ENCODE data around the gene BCAS1. TPM values are rescaled to one million over a fixed set of nuclear protein-coding genes. Genes with fewer than 3 reads are reported as not detected.

BCAS1 gene
- total RNA-seq, 2 donors from 2014 or later: not detected

DNA sequence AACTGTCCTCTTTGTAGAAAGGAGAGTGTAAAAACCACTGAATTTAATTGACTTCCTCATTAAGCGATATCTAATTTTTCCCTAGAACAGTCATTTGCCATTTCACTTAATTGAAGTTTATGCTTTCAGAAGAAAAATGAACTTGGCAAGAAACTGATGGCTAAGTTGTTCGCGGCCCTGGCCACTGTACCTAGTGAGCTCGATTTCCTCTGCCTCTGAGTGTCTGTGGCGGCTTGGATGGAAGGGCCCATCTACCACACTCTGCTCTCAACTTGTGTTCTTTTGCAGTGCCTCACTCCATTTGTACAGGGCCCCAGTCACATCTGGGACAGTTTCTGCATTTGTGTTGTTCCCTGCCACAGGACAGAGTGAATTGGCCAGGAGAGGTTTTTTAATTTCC, 102.9 kb downstream of the BCAS1 start:
- Histone ChIP-seq H3K4me3 (ENCODE audit: low read length) (no peak overlapping the region), H3K9ac (ENCODE audit: extremely low read depth, low read length, poor library complexity, severe bottlenecking) (no peak overlapping the region), H3K4me1 (ENCODE audit: control insufficient read depth, insufficient read depth, low read length) (no peaks in the 10 kb centered on the region), H3K9me3 (ENCODE audit: control insufficient read depth, low read length) (no peaks in the 10 kb centered on the region), H3K27me3 (ENCODE audit: control insufficient read depth, insufficient read depth, low read length, poor library complexity, severe bottlenecking) (no peaks in the 10 kb centered on the region), H3K36me3 (ENCODE audit: control insufficient read depth, insufficient read depth, low read length) (no peaks in the 10 kb centered on the region), H3K27ac (ENCODE audit: low read depth, low read length) (no peak overlapping the region)
- Mint-ChIP-seq H3K4me1 (no peaks in the 10 kb centered on the region), H3K27ac (no peak overlapping the region), H3K9me3 (no peaks in the 10 kb centered on the region), H3K36me3 (ENCODE audit: low read depth) (no peaks in the 10 kb centered on the region), H3K27me3 (ENCODE audit: insufficient read depth) (no peaks in the 10 kb centered on the region), H3K4me3 (no peak overlapping the region)
- WGBS, 2 experiments (ENCODE audit: insufficient coverage in 1 of 2, insufficient read length in 1 of 2): 92 to 100% methylated on average over 5 of the region's 5 CpGs
- DNase-seq: no peak
- TF ChIP-seq, protein P1, sequence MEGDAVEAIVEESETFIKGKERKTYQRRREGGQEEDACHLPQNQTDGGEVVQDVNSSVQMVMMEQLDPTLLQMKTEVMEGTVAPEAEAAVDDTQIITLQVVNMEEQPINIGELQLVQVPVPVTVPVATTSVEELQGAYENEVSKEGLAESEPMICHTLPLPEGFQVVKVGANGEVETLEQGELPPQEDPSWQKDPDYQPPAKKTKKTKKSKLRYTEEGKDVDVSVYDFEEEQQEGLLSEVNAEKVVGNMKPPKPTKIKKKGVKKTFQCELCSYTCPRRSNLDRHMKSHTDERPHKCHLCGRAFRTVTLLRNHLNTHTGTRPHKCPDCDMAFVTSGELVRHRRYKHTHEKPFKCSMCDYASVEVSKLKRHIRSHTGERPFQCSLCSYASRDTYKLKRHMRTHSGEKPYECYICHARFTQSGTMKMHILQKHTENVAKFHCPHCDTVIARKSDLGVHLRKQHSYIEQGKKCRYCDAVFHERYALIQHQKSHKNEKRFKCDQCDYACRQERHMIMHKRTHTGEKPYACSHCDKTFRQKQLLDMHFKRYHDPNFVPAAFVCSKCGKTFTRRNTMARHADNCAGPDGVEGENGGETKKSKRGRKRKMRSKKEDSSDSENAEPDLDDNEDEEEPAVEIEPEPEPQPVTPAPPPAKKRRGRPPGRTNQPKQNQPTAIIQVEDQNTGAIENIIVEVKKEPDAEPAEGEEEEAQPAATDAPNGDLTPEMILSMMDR (conservative IDR thresholded peaks at IDR 0.05): no peak

DNA sequence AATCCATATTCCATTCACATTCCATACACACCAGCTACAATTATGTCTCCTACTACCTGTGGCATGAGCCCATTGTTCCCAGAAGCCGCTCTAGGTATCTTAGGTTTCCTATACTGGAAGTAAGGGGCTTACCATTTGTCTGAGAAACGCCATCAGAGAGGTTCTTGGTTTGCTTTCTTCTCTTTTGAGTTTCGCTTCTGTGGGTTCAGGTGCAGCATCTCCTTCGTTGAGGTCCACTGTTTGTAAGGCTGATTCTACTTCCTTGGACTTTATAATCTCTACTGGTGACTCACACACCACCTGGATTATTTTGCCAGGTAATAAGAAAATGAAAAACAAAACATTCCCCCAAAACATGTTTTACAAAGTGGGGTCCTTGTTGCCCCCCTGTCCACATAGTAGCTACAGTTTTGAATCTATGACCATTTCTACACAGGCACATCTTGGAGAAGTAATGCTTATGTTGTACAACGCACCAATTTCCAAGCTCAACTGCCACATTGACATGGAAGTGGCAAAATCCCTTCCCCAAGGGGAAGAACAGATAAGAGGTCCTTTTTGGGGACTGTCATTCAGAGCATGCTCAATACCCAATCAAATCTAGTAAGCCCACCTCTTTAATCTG, 103.5 kb downstream of the BCAS1 start:
- TF ChIP-seq, protein P1 (conservative IDR thresholded peaks at IDR 0.05): no peak
- WGBS, 2 experiments (ENCODE audit: insufficient coverage in 1 of 2, insufficient read length in 1 of 2): 92 to 93% methylated on average over 3 to 5 of the region's 5 CpGs
- H3K4me1 Mint-ChIP-seq: no peaks in the 10 kb centered on the region
- Histone ChIP-seq H3K27me3 (ENCODE audit: control insufficient read depth, insufficient read depth, low read length, poor library complexity, severe bottlenecking) (no peaks in the 10 kb centered on the region), H3K9me3 (ENCODE audit: control insufficient read depth, low read length) (no peaks in the 10 kb centered on the region), H3K27ac (ENCODE audit: low read depth, low read length) (no peak overlapping the region), H3K4me1 (ENCODE audit: control insufficient read depth, insufficient read depth, low read length) (no peaks in the 10 kb centered on the region), H3K9ac (ENCODE audit: extremely low read depth, low read length, poor library complexity, severe bottlenecking) (no peak overlapping the region), H3K4me3 (ENCODE audit: low read length) (no peak overlapping the region), H3K36me3 (ENCODE audit: control insufficient read depth, insufficient read depth, low read length) (no peaks in the 10 kb centered on the region)
- no peaks in the 10 kb centered on the region for H3K36me3 Mint-ChIP-seq (ENCODE audit: low read depth)
- H3K27me3 Mint-ChIP-seq (ENCODE audit: insufficient read depth): no peaks in the 10 kb centered on the region
- no peak overlapping the region for H3K27ac Mint-ChIP-seq
- H3K4me3 Mint-ChIP-seq: no peak overlapping the region
- no peak for DNase-seq
- no peaks in the 10 kb centered on the region for H3K9me3 Mint-ChIP-seq

DNA sequence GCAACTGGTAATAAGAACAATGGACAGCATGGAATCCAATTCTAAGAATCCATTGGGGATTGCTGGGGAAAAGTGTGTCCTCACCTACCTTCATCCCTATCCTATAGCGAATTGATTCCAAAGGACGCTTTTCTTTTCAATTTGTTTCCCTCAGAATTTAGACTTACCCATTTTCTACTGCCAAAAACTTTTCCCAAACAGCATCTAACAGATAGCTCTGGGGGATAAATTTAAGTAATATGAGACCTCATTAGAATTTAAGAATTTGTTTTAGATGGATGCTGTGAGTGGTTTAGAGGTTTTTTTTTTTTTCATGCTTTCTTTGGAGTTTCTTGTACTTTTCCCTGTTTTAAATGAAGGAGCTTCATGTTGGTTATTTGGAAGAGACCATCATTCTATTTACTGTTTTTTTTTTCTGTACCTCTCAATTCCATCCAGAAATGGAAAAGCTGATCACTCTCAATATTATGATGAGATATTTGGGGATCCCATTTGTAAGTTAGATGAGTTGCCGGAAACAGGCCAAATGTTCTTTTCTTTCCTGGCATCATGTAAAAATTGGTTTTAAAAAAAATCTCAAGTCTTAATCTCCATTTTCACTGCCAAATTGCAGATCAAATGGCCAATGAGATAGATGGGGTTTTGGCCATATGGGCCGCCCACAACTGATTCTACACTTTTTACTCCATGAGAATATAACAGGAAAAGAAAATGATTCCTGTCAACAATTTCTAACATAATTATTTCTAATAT, 105.7 kb downstream of the BCAS1 start:
- H3K9me3 Mint-ChIP-seq: no peaks in the 10 kb centered on the region
- no peaks in the 10 kb centered on the region for H3K36me3 Mint-ChIP-seq (ENCODE audit: low read depth)
- no peak overlapping the region for H3K4me3 ChIP-seq (ENCODE audit: low read length)
- DNase-seq: no peak
- 86 to 94% methylated on average over 1 to 4 of the region's 4 CpGs for WGBS, 2 experiments (ENCODE audit: insufficient coverage in 1 of 2, insufficient read length in 1 of 2)
- no peak overlapping the region for H3K4me3 Mint-ChIP-seq
- H3K36me3 ChIP-seq (ENCODE audit: control insufficient read depth, insufficient read depth, low read length): no peaks in the 10 kb centered on the region
- no peak overlapping the region for H3K27ac Mint-ChIP-seq
- H3K9me3 ChIP-seq (ENCODE audit: control insufficient read depth, low read length): no peaks in the 10 kb centered on the region
- TF ChIP-seq, protein P1 (conservative IDR thresholded peaks at IDR 0.05): no peak
- H3K4me1 Mint-ChIP-seq: no peaks in the 10 kb centered on the region
- no peak overlapping the region for H3K9ac ChIP-seq (ENCODE audit: extremely low read depth, low read length, poor library complexity, severe bottlenecking)
- no peaks in the 10 kb centered on the region for H3K4me1 ChIP-seq (ENCODE audit: control insufficient read depth, insufficient read depth, low read length)
- no peaks in the 10 kb centered on the region for H3K27me3 Mint-ChIP-seq (ENCODE audit: insufficient read depth)
- no peaks in the 10 kb centered on the region for H3K27me3 ChIP-seq (ENCODE audit: control insufficient read depth, insufficient read depth, low read length, poor library complexity, severe bottlenecking)
- H3K27ac ChIP-seq (ENCODE audit: low read depth, low read length): no peak overlapping the region
